ENCODE data around the gene APCDD1. TPM values are rescaled to one million over a fixed set of nuclear protein-coding genes. Genes with fewer than 3 reads are reported as not detected.
"Not testable (repeated sequence)": the region's sequence is repeated elsewhere in the genome, so short reads cannot be mapped to it uniquely, and the experiment has no call there.

The APCDD1 gene
- total and polyA plus RNA-seq, 10 donors = 0.93 to 11.8 (median 5.6) TPM

GRCh38 chr18:10530852-10531251 lies 76.4 kb downstream of the APCDD1 start:
- H3K27ac ChIP-seq = no peak overlapping the region

GRCh38 chr18:10533111-10533510 lies 78.7 kb downstream of the APCDD1 start:
- H3K9me3 ChIP-seq = no peaks in the 10 kb centered on the region
- 93 to 98% (median 97%) methylated on average over 2 of the region's 2 CpGs for WGBS, 5 donors
- no peak overlapping the region for H3K27ac ChIP-seq
- H3K36me3 ChIP-seq = peaks cover 0 to 67% (median 6%) of the 10 kb centered on the region in 6 donors
- H3K4me3 ChIP-seq = no peak overlapping the region
- H3K27me3 ChIP-seq (replicated peaks in 1 of 7) = no peaks in the 10 kb centered on the region
- TF ChIP-seq CTCF (IDR thresholded peaks at IDR 0.05 in 8 of 11, conservative IDR thresholded peaks at IDR 0.05 in 3 of 11) (no peak), POLR2A (IDR thresholded peaks at IDR 0.05) (no peak)
- DNase-seq = no peak
- intact Hi-C loops (cut with DNase I; ENCODE audit: low total_unique reads) = no loop called here
- H3K4me1 ChIP-seq = peaks cover 16 to 38% (median 26%) of the 10 kb centered on the region in 6 donors

More at GRCh38 chr18:10530852-10531251, 76.4 kb downstream of the APCDD1 start:
- Histone ChIP-seq H3K36me3 (peaks cover 0 to 50% (median 6%) of the 10 kb centered on the region in 6 donors), H3K4me1 (peaks cover 25 to 57% (median 42%) of the 10 kb centered on the region in 6 donors), H3K4me3 (no peak overlapping the region), H3K27me3 (replicated peaks in 1 of 7) (no peaks in the 10 kb centered on the region), H3K9me3 (no peaks in the 10 kb centered on the region)
- TF ChIP-seq POLR2AphosphoS5 (IDR thresholded peaks at IDR 0.05) (no peak), POLR2A (IDR thresholded peaks at IDR 0.05) (no peak), CTCF (IDR thresholded peaks at IDR 0.05 in 8 of 11, conservative IDR thresholded peaks at IDR 0.05 in 3 of 11) (no peak)
- no peak for DNase-seq
- intact Hi-C loops (cut with DNase I; ENCODE audit: low total_unique reads) = no loop called here
- WGBS, 5 donors = 88 to 94% (median 90%) methylated on average over 3 of the region's 3 CpGs

GRCh38 chr18:10536280-10536679 lies 81.8 kb downstream of the APCDD1 start:
- H3K4me3 ChIP-seq = no peak overlapping the region
- peaks cover 2 to 92% (median 32%) of the 10 kb centered on the region in 6 donors for H3K36me3 ChIP-seq
- intact Hi-C loops (cut with DNase I; ENCODE audit: low total_unique reads) = no loop called here
- H3K4me1 ChIP-seq = peaks cover 0 to 6% (median 0%) of the 10 kb centered on the region in 6 donors
- H3K9me3 ChIP-seq = no peaks in the 10 kb centered on the region
- no peak for DNase-seq
- no peak for TF ChIP-seq CTCF (IDR thresholded peaks at IDR 0.05 in 8 of 11, conservative IDR thresholded peaks at IDR 0.05 in 3 of 11)
- H3K27ac ChIP-seq = no peak overlapping the region
- WGBS, 5 donors = 84 to 99% (median 89%) methylated on average over 2 of the region's 2 CpGs
- H3K27me3 ChIP-seq (replicated peaks in 1 of 7) = no peaks in the 10 kb centered on the region

- WGBS, 5 donors = 87 to 91% (median 88%) methylated on average over 2 of the region's 2 CpGs
Observed at GRCh38 chr18:10537765-10538164, 83.3 kb downstream of the APCDD1 start.

GRCh38 chr18:10539124-10539523 lies 84.7 kb downstream of the APCDD1 start:
- 94 to 98% (median 97%) methylated on average over 5 of the region's 5 CpGs for WGBS, 5 donors
- H3K9me3 ChIP-seq; H3K4me1 ChIP-seq; H3K27me3 ChIP-seq (replicated peaks in 1 of 7); DNase-seq; intact Hi-C loops (cut with DNase I; ENCODE audit: low total_unique reads); H3K27ac ChIP-seq; H3K4me3 ChIP-seq: not testable (repeated sequence)
- peaks cover 2 to 98% (median 46%) of the 10 kb centered on the region in 6 donors for H3K36me3 ChIP-seq

More at GRCh38 chr18:10537765-10538164, 83.3 kb downstream of the APCDD1 start:
- Histone ChIP-seq H3K4me1 (no peaks in the 10 kb centered on the region), H3K27me3 (replicated peaks in 1 of 7) (no peaks in the 10 kb centered on the region), H3K4me3 (no peak overlapping the region), H3K36me3 (peaks cover 2 to 92% (median 39%) of the 10 kb centered on the region in 6 donors), H3K27ac (no peak overlapping the region), H3K9me3 (no peaks in the 10 kb centered on the region)
- intact Hi-C loops (cut with DNase I; ENCODE audit: low total_unique reads) = no loop called here
- no peak for TF ChIP-seq POLR2A (IDR thresholded peaks at IDR 0.05)
- TF ChIP-seq POLR2AphosphoS5 (IDR thresholded peaks at IDR 0.05) = no peak
- no peak for TF ChIP-seq CTCF (IDR thresholded peaks at IDR 0.05 in 8 of 11, conservative IDR thresholded peaks at IDR 0.05 in 3 of 11)
- no peak for DNase-seq

Measured in spleen (tissue), 11 donors.